Fibroblast of skin of left biceps (primary cell): ENCODE data around the gene TMA7B.

ENCODE experiments used
- DNase-seq, 2 experiments: peaks; one replicate each; pipeline ENCODE4 v3.0.0-alpha.2; 2013; ENCODE audit warnings: low read depth in 2 of 2

TMA7B gene

DNA sequence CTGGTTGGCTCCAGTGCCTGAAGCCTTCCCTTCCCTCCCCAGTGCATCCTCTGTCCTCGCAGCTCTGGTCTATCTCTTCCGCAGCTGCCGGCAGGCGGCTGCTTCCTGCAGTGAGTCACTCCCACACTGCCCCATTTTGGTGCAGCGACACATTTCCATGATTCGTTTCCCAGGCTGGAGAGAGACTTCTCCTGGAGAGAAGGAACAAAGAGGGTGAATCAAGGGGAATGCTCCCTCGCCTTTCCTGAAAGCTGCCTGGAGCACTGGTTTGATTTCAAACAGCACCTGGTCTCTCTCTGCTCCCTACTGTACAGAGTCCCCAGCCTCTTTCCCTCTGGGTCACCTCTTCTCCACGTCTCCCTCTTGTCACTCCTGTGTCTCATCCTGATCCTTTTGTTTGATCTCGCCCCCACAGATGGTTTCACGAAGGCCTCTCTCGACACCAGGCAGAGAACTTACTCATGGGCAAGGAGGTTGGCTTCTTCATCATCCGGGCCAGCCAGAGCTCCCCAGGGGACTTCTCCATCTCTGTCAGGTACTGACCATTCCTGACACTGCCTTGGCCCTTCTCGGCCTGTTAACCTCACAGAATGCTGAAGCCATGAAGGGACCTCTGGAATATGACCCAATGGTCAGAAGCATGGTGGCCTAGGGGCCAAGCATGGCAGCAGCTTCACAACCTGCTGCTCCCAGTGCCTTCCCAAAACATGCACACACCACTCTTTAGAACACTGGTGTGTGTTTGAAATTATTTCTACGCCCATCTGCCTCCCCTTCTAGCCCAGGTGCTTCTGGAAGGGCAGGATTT is at the start of gene TMA7B:
Gene TMA7B (plus strand): TSS at position 758 of the 808 bp plus-strand sequence. CDS start 3,978 bp downstream, outside the sequence.
- peak; percentile 12 to 22 for DNase-seq

DNA sequence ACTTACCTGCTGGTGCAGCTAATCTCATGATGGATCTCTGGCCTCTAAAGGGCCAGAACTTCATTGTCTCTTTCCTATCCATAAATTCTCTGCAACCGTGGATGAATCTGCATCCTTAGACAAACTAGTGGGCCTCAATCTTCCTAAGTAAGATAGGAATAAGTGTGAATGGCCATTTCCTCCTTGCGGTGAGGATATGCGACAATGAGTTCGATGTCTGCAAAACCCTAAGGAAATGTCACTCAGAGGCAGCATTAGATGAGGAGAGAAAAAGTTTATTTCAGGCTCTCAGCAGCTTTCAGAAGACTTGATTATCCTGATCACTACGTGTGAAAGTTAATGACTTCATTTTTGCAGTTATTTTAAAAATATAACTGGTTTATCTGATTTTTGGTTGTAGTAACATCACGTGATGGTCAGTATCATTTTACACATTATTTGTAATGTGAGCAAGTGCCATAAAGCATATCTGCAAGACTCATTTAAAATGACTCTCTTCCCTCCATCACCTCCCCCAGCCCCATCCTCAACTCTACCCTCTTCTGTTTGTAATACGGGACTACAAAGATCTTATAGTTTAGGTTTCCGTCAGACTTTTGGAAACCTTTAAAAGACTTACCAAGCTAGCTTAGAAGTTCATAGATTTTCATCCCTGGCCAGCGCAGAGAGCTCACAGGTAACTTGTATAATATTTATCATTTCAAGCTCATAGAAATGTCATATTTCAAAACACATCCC is 49.2 kb upstream of the TMA7B start:
- DNase-seq, result no peak

DNA sequence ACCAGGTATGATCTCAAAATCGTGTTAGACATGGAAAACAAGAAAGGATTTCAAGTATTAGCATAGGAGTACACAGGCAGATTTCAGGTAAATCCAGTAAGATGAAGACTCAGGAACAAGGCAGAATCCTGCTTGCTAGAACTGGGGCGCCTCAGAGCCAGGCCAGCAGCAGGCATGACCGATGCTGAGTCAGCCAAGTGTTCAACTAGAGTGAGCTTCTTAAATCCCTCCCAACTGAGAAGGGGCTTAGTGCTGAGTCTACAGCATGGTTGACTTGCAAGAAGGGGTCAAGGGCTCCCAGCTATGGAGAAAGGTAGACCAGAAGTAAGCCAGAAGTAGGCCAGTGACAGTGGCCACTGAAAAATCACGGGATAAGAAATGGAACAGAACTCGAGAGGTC is 46.9 kb upstream of the TMA7B start:
- no peak for DNase-seq

DNA sequence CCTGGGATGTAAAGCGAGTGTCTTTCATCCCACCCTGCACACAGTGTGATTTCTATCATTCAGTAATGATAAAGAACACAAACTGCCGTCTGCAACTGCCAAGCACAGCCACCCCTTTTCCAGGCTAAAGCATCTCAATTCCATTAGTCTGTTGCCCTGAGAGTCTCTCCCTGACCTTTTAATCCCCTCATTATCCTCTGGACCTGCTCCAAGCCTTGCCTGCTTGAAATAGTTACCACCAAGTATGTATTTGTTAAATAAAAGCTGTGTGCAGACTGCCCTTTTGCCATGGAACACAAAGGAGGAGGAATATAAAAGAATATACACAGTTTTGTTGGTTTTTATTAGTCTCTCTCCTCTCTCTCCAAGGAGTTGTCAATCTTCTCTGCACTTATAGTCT is 46.3 kb upstream of the TMA7B start:
- DNase-seq, result no peak

DNA sequence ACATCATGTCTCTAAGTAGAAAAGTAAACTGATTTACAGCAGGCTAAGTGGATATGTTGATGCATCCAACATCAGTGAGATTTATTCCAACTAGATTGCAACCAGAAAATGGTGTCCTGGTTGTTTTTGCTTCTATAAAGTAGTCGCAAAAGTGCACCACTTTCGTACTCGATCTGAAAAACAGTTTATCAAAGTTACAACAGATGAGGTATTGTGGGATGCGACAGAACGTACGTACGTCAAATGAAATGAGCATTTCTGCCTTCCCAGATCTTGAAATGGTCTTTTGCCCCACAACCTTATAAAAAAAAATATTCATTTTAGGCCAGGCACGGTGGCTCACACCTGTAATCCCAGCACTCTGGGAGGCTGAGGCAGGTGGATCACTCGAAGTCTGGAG is 45.6 kb upstream of the TMA7B start:
- DNase-seq, result no peak

DNA sequence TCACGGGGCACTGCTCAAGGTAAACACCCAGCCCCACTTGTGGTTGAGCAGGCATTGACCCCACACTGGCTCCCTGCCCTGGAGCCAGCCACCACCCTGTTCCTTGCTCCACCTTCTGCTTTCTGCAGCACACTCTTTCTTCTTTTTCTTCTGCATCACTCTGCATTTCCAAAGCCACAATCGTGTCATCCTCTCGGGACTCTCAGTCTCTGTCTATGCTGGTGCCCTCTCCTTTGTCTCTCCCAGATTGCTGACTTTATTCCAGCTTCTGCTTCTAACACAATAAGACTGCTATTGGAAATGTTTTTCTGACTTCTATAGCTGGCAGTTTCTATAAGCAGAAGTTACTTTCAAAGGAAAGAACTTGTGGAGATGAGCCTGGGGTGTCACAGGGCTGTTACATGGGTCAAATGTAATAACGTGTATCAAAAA is 44.9 kb upstream of the TMA7B start:
- no peak for DNase-seq

DNA sequence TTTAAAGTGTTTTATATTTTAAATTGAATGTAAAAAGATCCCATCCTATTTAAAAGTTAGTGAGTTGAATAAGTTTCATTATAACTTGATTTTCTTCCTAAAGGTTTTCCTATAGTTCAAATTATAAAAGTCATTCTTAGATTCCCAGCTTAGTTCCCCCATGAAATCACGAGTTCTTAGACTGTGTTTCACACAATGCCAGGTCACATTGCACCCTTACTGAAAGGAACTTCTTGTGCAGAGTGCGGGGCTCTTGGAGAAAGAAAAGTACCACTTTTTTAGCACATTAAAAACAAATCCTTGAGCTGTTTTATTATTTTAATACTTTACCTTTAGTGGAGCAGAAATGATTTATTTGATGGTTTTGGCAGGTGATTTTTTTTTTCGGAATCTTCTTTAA is 43.7 kb upstream of the TMA7B start:
- DNase-seq, result no peak

DNA sequence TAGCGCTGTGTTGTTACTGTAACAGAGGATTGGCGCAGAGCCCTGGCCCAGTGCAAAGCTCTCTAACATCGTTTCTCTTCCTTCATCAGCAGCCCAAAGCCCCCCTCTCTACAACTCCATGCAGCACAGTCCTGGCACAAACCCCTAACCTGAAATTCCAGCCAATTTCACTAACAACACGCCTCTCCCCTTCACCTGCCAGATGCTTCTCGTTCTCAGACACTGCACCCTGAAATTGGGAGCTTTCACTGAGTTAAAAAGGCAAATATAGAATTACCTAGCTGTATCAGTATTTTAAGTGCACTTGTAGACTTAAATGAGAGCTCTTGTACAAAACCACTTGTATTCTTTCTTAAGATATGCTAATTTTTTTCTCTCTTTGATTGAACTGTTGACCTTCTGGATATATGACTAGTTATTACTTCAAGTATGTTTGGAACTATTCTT is 43.0 kb upstream of the TMA7B start:
- no peak for DNase-seq

DNA sequence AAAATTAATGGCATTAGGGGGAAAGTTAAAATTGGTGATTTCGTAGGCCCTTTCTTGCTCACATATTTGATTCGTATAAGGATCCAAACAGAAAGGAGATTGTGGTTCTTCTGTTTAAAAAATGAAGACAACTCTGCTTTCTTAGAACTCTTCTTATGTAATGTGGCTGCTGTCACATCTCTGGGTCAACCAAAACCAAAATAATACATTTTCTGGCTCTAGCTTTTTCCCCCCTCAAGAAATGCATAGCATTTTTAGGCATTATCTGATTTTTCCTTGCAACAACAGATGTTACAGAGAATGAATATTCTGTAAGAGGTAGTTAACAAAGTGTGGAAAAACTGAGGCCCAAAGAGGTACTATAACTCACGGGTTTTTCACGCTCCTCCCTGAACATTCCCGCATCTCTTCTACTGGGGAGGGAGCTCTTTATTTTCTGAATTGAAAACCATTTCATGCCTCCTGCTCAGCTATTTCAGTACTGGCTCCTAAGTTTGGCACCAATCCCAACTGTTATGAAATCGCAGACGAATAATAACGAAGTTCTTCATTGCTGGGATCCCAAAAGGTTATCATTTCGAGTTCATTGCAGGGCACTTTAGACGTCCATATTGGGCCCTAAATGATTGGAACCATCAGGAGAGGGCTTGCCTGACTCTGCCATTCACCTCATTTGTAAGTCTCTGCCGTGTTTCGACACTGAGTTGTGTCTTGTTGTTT is 42.3 kb upstream of the TMA7B start:
- DNase-seq, result no peak

DNA sequence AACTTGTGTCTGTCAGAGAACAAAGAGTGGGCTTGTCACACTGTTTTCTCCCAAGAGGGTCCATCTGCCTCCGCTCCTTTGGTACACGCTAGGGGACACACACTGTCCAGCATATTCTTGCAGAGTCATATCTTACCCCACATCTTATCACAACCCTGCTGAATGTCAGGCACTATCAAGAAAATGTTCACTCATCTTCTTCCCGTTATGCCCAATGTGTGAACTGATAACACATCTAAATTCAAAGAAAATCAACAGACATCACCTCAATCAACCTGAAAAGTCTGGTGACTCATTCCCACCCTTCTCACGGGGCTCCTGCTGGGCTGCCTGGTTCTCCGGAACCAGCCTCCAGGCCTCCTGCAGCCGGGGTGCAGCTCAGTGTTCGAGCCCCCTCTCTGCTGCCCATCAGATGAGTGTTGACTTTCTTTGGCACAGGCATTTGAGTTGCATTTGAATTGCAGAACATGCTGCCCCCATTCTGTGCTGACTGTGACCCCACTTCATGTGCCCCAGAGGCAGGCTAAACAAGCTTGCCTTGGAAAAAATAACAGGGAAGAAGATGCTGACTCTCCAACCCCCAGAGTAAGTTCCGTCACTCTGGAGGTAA is 40.0 kb upstream of the TMA7B start:
- no peak for DNase-seq

DNA sequence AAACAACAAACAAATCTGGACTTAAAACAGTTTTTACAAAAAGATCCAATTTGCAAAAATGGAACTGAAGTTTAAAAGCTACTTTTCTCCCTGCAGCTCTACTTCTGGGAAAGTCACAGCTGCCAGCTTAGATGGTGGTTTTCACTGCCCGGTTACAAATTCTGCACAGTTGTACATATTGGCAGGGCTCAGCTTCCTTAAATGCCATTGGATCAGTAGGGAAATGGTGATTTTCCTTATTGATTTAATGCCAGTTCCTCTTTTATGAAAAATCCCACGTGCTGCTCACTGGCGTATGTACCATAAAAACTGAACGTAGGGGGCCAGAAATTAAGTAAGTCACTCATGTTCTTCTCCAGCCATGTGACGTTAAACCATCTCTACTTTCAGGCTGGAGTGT is 36.5 kb upstream of the TMA7B start:
- no peak for DNase-seq

DNA sequence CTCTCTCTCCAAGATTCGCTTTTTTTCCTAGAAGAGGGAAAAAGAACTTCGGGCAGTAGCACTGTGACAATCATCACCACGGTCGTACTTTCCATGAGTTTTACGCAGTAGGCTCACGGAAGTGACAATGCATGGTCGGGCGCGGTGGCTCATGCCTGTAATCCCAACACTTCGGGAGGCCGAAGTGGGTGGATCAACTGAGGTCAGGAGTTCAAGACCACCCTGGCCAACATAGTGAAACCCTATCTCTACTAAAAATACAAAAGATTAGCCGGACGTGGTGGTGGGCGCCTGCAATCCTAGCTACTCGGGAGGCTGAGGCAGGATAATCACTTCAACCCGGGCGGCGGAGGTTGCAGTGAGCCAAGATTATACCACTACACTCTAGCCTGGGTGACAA is 35.9 kb upstream of the TMA7B start:
- no peak for DNase-seq

DNA sequence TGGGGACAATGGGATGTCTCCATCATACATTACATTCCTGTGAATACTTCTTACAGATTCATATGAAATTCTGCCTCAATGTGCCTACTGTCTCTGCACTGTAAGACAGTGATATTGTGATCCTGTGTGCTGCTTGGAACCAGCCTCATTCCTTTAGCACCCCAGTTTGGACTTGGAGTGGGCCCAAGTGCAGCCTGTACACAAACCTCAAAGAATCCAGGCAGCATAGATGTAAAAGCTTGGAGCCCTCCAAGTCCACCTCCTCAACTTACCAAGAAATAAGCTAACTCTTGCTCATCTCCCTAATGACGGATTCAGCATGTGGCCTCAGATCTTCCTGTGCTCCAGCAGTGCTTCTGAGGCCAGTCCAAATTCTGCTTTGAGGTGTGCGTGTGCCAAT is 34.9 kb upstream of the TMA7B start:
- DNase-seq, result no peak

DNA sequence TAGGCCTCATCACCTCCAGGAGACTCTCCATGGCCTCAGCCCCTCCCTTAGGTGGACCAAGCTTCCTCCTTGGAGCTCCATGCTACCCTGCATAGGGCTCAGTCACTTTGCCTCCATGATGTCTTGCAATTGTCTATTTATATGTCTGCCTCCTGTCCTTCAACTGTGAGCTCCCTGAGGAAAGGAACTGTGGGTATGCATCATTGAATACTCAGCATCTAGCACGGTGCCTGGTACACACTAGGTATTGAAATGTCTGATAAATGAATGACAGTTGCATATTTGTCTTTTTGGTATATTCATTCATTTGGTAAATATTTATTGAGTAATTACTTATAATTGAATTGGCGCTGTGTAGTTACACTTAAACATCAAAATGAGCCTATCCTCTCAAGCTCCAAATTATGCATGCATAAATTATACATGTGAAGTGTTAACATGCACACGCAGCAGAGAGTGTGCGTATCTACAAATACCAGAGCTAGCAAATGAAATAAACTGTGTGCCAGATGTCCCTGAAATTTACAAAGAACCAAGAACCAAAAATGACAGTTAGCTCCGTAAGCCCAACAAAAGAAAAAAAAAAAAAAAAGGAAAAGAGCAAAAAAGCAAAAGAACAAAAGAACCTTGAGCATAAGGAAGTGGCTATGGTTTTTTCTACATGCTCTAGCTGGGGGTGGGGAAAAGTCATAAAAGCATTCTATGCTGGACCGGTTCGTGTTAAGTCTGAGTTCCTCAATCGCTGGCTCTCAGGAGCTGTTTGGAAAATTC is 34.1 kb upstream of the TMA7B start:
- DNase-seq, result no peak

DNA sequence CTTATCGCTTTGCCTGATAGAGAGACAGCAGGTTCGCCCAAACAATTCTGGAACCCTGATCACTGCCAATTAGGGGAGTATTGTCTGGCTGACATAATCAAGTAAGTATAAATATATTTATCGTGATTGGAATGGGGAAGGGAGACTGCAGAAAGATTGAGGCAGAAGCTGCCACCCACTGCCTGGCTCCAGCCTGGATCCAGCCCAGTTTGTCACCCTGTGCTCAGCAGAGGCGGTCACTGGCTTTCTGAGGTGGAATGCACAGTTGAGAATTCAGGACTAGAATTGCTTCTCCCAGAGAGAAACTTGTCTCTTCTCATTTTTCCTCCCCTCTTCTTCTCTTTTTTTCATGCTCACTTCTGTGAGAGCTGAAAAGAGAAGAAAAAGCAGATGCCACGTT is 33.4 kb upstream of the TMA7B start:
- no peak for DNase-seq

DNA sequence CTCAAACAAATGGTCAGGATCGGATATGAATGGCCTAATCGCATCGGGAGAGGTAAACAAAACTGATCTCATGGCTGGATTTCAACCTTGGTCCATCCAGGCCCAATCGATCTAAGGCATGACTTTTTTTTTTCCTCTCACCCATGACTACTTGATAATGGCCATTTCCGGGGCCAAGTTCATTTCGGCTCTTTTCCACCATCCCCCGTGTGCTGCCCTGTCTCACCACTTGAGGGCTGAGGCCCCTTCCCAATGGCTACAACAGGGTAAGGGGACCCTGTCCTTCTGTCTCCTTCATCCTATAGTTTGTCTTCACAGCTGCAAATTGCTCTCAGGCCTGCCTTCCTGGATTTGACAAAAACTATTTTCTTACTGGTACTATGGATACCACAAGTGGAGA is 32.7 kb upstream of the TMA7B start:
- no peak for DNase-seq

DNA sequence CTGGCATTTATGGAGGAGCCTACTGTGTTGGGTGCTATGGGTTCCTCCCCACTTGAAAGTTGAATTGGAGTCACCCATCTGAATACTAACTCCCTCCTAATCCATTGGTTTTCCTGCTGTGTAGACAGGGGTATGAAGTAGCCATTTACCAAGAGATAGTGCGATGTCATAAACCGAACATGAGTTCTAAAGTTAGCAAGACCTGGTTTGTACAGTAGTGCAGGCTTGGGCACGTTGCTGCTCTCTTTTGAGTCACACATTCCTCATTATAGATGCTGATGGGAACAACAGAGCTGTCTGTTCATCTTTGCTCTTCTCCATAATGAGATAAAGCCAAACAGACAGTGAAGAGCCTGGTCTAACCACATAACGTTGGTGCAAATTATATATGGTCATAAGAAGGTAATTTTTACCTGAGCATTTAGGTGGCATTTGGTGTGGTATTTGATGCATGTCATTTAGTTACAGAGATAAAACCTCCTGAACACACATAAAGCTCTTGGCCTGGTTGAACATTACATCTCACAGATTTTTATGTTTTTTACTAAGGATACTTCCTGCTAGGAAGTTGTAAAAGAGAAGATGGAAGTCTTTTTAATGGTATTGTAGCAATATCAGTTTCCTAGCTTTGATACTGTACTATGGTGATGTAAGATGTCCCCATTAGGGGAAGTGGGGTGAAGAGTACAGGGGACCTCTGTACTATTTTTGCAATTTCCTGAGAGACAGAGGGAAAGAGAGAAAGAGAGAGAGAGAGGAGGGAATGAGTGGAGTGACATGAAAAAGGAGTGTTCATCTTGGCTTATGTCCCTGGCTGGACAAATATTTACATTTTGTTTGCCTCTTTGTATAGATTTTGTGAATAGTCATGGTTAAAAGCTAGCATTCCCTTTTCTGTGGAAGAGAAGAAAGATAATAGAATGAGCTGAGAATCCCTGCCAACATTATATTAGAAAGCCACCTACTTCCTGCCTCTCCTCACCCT is 31.4 kb upstream of the TMA7B start:
- no peak for DNase-seq

DNA sequence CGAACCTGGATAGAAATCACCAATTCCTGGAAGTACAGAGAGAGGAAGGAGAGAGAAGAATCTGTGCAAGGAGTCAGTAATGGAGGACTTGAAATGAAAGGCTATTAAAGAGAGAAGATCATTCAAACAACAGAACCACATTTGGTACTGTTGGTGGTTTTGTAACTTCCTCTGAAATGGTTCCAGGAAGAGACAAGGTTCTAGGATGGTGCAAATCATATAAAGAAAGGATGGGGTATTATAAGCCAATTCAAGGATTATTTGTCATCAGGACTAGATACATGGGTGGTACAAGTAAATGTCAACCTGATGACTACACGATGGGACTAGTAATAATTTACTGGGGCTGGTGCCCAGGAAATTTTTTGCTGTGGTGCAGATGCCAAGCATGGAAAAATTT is 28.9 kb upstream of the TMA7B start:
- DNase-seq, result no peak

DNA sequence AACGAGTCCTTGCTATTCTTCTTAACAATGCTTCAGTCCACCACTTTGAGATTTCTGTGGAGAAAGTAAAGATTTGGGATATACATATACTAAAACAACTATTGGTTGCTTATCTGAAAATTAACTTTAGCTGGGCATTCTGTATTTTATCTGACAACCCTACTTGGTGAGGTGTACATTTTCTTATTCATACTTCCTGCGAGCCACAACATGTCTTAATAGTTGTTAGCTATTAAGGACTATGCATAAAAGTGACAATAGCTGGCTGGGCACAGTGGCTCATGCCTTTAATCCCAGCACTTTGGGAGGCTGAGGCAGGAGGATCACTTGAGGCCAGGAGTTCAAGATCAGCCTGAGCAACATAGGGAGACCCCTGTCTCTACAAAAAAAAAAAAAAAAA is 28.0 kb upstream of the TMA7B start:
- DNase-seq, result no peak
